Measurements from ENCODE around the gene GYG2. TPM values are rescaled to one million over a fixed set of nuclear protein-coding genes. Genes with fewer than 3 reads are reported as not detected.

The GYG2 gene
- total and polyA plus RNA-seq, 2 of the 13 experiments (the other 11 are each of a cell fraction or from before 2014, with no cell fraction given) = 20.0 to 24.3 TPM

- TF ChIP-seq ZBTB38 (CRISPR knock-in tag; IDR thresholded peaks at IDR 0.05) (no peak), MTA1 (CRISPR knock-in tag; IDR thresholded peaks at IDR 0.05; ENCODE audit: borderline replicate concordance) (no peak), BCLAF1 (IDR thresholded peaks at IDR 0.05) (no peak), TGIF2 (CRISPR knock-in tag; IDR thresholded peaks at IDR 0.05) (no peak), RFXAP (CRISPR knock-in tag; IDR thresholded peaks at IDR 0.05; ENCODE audit: borderline replicate concordance) (no peak), ZNF687 (CRISPR knock-in tag; IDR thresholded peaks at IDR 0.05) (peak; percentile 73), ZNF784 (CRISPR knock-in tag; IDR thresholded peaks at IDR 0.05; ENCODE audit: borderline replicate concordance) (no peak), RXRB (CRISPR knock-in tag; IDR thresholded peaks at IDR 0.05; ENCODE audit: borderline replicate concordance) (0 out of 2 replicates have a peak, but pooled peaks have one; percentile 18), FOXP4 (CRISPR knock-in tag; IDR thresholded peaks at IDR 0.05) (no peak), ZNF563 (CRISPR knock-in tag; IDR thresholded peaks at IDR 0.05) (peak; percentile 57; the same call in 1 of the 2 replicates), BRD4 (CRISPR knock-in tag; IDR thresholded peaks at IDR 0.05) (no peak), ZNF263 (CRISPR knock-in tag; IDR thresholded peaks at IDR 0.05) (peak; percentile 86), PITX1 (CRISPR knock-in tag; IDR thresholded peaks at IDR 0.05) (0 out of 2 replicates have a peak, but pooled peaks have one; percentile 14), ZNF143 (CRISPR knock-in tag; IDR thresholded peaks at IDR 0.05) (no peak), ZNF777 (CRISPR knock-in tag; IDR thresholded peaks at IDR 0.05) (0 out of 2 replicates have a peak, but pooled peaks have one; percentile 14), EZH2 (conservative IDR thresholded peaks at IDR 0.05; ENCODE audit: low read depth, low read length) (no peak), NCOA1 (CRISPR knock-in tag; IDR thresholded peaks at IDR 0.05) (no peak), RCOR2 (CRISPR knock-in tag; IDR thresholded peaks at IDR 0.05) (no peak), RBFOX2 (IDR thresholded peaks at IDR 0.05; ENCODE audit: low read depth, low read length) (peak; percentile 97), HOXA3 (CRISPR knock-in tag; IDR thresholded peaks at IDR 0.05) (0 out of 2 replicates have a peak, but pooled peaks have one; percentile 25)
Measured at GRCh38 chrX:2928583-2929434, 100.1 kb downstream of the GYG2 start, which contains the start of gene ARSD (continued).
